ENCODE data around the gene CNDP1. TPM values are rescaled to one million over a fixed set of nuclear protein-coding genes. Genes with fewer than 3 reads are reported as not detected.

CNDP1 gene
- total RNA-seq, 1 donor from 2014 or later = 0.48 TPM

DNA sequence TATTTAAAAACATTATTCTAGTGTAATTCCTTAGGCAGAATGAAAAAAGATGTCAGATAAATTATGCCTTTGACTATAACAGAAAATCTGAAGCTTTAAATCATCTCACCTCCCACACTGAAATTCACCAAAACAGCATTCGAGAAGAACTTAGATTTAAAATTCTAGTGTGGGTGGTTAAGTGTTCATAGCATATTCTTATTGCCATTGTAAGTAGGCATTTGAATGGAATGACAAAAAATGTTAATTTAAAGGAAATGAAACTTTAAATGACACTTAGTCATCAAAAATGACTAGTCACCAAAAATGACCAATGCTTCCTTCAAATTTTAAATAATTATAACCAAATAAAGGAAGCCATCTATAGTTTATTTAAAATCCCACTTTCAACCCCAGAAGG is 56.4 kb downstream of the CNDP1 start:
- peaks cover 7% of the 10 kb centered on the region for H3K36me3 Mint-ChIP-seq
- H3K9me3 Mint-ChIP-seq = no peaks in the 10 kb centered on the region
- H3K4me1 Mint-ChIP-seq (ENCODE audit: unreplicated experiment) = peaks cover 12% of the 10 kb centered on the region
- TF ChIP-seq, protein P1, sequence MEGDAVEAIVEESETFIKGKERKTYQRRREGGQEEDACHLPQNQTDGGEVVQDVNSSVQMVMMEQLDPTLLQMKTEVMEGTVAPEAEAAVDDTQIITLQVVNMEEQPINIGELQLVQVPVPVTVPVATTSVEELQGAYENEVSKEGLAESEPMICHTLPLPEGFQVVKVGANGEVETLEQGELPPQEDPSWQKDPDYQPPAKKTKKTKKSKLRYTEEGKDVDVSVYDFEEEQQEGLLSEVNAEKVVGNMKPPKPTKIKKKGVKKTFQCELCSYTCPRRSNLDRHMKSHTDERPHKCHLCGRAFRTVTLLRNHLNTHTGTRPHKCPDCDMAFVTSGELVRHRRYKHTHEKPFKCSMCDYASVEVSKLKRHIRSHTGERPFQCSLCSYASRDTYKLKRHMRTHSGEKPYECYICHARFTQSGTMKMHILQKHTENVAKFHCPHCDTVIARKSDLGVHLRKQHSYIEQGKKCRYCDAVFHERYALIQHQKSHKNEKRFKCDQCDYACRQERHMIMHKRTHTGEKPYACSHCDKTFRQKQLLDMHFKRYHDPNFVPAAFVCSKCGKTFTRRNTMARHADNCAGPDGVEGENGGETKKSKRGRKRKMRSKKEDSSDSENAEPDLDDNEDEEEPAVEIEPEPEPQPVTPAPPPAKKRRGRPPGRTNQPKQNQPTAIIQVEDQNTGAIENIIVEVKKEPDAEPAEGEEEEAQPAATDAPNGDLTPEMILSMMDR (conservative IDR thresholded peaks at IDR 0.05) = no peak
- H3K27ac Mint-ChIP-seq = no peak overlapping the region
- peaks cover 34% of the 10 kb centered on the region for H3K27me3 Mint-ChIP-seq
- no peak for DNase-seq (ENCODE audit: extremely low spot score, unreplicated experiment)
- H3K4me3 Mint-ChIP-seq = no peak overlapping the region

DNA sequence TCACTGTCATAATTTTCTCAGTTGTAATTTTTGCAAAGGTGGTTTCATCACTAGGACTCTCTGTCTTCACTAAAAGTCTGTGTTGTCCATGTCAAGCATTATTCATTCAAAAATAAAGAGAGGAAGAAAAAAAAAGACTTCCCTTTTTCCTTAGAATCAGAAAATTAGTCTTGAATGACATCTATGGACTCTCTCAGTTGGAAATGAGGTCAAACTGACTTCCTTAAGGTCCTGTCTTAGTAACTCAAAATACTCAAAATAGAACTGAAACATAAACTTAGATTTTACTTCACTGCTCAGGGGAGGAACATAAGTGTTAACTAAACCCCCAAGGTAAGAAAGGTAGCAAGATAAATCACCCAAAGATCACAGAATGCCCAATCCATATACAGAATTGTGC is 61.1 kb downstream of the CNDP1 start:
- TF ChIP-seq, protein P1 (conservative IDR thresholded peaks at IDR 0.05) = no peak
- H3K27ac Mint-ChIP-seq = peak overlapping the region; percentile 73
- no peaks in the 10 kb centered on the region for H3K9me3 Mint-ChIP-seq
- peaks cover 20% of the 10 kb centered on the region for H3K4me1 Mint-ChIP-seq (ENCODE audit: unreplicated experiment)
- H3K36me3 Mint-ChIP-seq = peaks cover 11% of the 10 kb centered on the region
- no peak for DNase-seq (ENCODE audit: extremely low spot score, unreplicated experiment)
- H3K27me3 Mint-ChIP-seq = no peaks in the 10 kb centered on the region
- peak overlapping the region; percentile 81 for H3K4me3 Mint-ChIP-seq

DNA sequence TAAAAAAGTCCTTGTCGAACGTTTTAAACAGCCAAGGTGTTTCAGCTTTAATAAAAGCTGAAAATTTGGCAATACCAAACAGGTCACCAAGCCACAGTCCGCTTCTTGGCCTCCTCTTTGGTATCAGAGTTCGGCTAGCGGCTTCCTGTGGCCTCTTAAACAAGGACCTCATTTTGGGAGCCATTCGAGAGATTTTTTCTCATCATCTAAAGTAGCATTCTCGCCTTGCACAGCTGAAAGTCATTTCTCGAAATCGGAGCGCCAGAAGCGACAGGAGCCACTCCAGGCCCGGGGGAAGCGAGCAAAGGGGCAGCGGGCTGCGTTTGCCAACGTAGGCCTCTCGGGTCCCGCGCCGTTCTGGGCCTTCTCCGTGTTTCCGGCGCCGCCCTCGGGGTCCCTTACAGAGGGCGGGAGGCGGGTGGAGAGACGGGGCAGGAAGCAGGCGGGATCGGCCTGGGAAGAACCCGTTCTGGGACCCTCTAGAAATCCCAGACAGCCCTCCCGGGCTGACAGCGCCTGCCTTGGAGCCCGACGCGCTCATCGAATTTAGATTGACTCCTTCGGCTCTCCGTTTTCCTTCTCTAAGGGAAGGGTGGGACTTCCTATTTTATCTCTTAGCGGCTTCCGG is 62.8 kb downstream of the CNDP1 start:
- TF ChIP-seq, protein P1 (conservative IDR thresholded peaks at IDR 0.05) = no peak
- H3K4me1 Mint-ChIP-seq (ENCODE audit: unreplicated experiment) = peaks cover 20% of the 10 kb centered on the region
- DNase-seq (ENCODE audit: extremely low spot score, unreplicated experiment) = peak; percentile 75
- H3K27me3 Mint-ChIP-seq = no peaks in the 10 kb centered on the region
- no peaks in the 10 kb centered on the region for H3K9me3 Mint-ChIP-seq
- peaks cover 11% of the 10 kb centered on the region for H3K36me3 Mint-ChIP-seq
- peak overlapping the region; percentile 96 for H3K4me3 Mint-ChIP-seq
- H3K27ac Mint-ChIP-seq = peak overlapping the region; percentile 98

DNA sequence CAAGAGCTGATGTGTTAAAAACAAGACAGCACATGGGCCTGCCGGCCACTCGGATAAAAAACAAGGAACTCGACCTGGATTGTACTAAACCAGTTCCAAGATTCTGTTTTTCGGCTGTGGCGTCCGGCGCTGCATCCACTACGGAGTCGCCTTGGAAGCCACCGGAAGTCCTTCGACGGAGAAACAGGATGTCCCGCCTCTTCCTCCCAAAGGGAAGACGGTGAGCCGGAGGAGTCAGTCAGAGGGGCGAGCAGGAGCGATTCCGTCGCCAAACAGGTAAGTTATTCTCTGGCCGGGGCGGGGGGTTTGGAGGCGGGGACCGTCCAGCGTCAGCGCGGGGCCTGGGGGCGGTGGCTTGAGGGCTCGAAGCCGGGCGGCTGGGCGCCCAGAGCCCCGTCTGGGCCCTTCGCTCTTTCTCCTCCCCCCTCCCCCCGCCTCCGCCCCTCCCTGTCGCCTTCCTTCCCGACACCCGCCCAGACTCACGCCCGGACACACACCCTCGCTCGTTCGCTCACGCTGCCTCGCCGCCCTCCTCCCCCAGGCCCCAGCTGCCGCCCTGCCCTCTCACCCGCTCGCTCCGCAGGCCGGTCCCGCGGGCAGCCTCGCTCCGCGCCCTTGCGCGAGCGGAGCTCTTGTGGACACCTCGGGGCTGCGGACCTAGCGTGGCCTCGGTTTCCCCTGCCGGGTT is 63.5 kb downstream of the CNDP1 start, which contains the start of gene ZNF407:
Gene ZNF407, plus strand, starts transcription at position 209 of the 688 bp plus-strand sequence. CDS start 33,150 bp downstream, outside the sequence.
- Mint-ChIP-seq H3K27me3 (no peaks in the 10 kb centered on the region), H3K27ac (peak within 1 kb of the TSS; percentile 98), H3K4me3 (peak within 1 kb of the TSS; percentile 96), H3K36me3 (peaks cover 11% of the 10 kb centered on the region), H3K9me3 (no peaks in the 10 kb centered on the region), H3K4me1 (ENCODE audit: unreplicated experiment) (peaks cover 24% of the 10 kb centered on the region)
- TF ChIP-seq, protein P1 (conservative IDR thresholded peaks at IDR 0.05) = no peak
- DNase-seq (ENCODE audit: extremely low spot score, unreplicated experiment) = peak; percentile 87

DNA sequence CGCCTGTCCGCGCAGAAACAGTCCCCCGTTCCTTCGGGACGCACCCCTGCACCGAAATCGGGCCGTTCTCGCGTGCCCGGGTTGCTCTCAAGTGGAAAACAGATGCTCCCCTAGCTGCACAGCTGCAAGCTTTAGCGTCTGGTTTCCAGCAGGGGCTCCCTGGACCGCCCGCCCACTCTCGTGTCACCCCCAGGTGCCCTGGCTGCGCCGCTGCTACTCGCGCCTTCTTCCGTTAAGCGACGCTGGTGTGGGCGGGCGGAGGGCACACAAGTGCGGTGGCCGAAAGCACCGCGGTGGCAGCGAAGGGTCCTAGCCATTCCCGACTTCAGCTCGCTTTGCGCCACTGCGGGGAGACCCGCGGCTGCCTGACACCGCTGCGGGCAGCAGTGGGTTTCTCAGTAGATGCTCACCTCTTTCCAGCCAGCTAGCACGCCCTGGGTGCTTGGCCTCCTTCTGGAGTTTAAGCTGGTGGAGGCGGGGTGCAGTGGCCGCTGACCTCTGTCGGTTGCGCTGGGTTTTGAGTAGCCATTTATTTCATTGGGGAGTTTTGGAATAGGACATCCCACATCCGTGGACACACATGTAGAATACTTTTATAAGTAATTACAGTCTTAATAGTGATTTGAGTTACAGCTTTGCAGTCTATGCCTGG is 64.2 kb downstream of the CNDP1 start:
- H3K9me3 Mint-ChIP-seq = no peaks in the 10 kb centered on the region
- H3K4me3 Mint-ChIP-seq = peak overlapping the region; percentile 96
- H3K36me3 Mint-ChIP-seq = peaks cover 10% of the 10 kb centered on the region
- DNase-seq (ENCODE audit: extremely low spot score, unreplicated experiment) = peak; percentile 78
- TF ChIP-seq, protein P1 (conservative IDR thresholded peaks at IDR 0.05) = peak; percentile 34
- no peaks in the 10 kb centered on the region for H3K27me3 Mint-ChIP-seq
- peak overlapping the region; percentile 84 for H3K27ac Mint-ChIP-seq
- H3K4me1 Mint-ChIP-seq (ENCODE audit: unreplicated experiment) = peaks cover 24% of the 10 kb centered on the region

Data from type B pancreatic cell (in vitro differentiated cells).